SU-DHL-6 (cell line): ENCODE results near the gene CHST6.

ENCODE experiments used
- CTCF ChIP-seq: fragments of 200-600 bp; sonication (generic); IDR thresholded peaks from one replicate; pipeline ENCODE4 v1.5.1; 2017; ENCODE audit warnings: antibody characterized with exemption, mild to moderate bottlenecking, low read length, moderate library complexity; ENCODE audit not compliant: insufficient read depth, poor library complexity, severe bottlenecking
- EZH2phosphoT487 ChIP-seq: fragments of 200-600 bp; sonication (generic), shearing (Covaris generic); conservative IDR thresholded peaks from 2 replicates; pipeline ENCODE4 v1.6.1; 2018; ENCODE audit warnings: mild to moderate bottlenecking, antibody characterized with exemption, low read length, moderate library complexity, mixed read lengths

GRCh38 chr16:75485230-75486013 lies 9.8 kb downstream of the CHST6 start:
- TF ChIP-seq CTCF (no peak), EZH2phosphoT487 (no peak)
